Parathyroid adenoma (tissue), 2 donors: ENCODE measurements around the gene PLCG1.

Experiments used
- H2AFZ ChIP-seq: fragments of 300-600 bp; sonication (generic); one replicate; pipeline ENCODE4 v1.7.0; 2017; ENCODE audit warnings: antibody characterized with exemption, mild to moderate bottlenecking
- H3K27ac ChIP-seq: fragments of 300-600 bp; sonication (generic); one replicate; pipeline ENCODE4 v1.7.0; 2017
- H3K27me3 ChIP-seq: fragments of 300-600 bp; sonication (generic); one replicate; pipeline ENCODE4 v1.7.0; 2017; ENCODE audit warnings: low read length; ENCODE audit not compliant: control insufficient read depth, insufficient read depth
- H3K36me3 ChIP-seq: fragments of 300-600 bp; sonication (generic); one replicate; pipeline ENCODE4 v1.7.0; 2017; ENCODE audit warnings: low read length; ENCODE audit not compliant: control insufficient read depth, insufficient read depth
- H3K4me1 ChIP-seq: fragments of 300-600 bp; sonication (generic); one replicate; pipeline ENCODE4 v1.7.0; 2017; ENCODE audit warnings: control low read depth
- H3K4me2 ChIP-seq: fragments of 300-600 bp; sonication (generic); one replicate; pipeline ENCODE4 v1.7.0; 2017; ENCODE audit warnings: low read length
- H3K4me3 ChIP-seq: fragments of 300-600 bp; sonication (generic); one replicate; pipeline ENCODE4 v1.7.0; 2017; ENCODE audit warnings: low read depth, low read length
- H3K79me2 ChIP-seq: fragments of 300-600 bp; sonication (generic); one replicate; pipeline ENCODE4 v1.7.0; 2017; ENCODE audit warnings: control low read depth
- H3K9ac ChIP-seq: fragments of 300-600 bp; sonication (generic); one replicate; pipeline ENCODE4 v1.7.0; 2017; ENCODE audit warnings: mild to moderate bottlenecking
- H3K9me3 ChIP-seq: fragments of 300-600 bp; sonication (generic); one replicate; pipeline ENCODE4 v1.7.0; 2017; ENCODE audit warnings: low read length; ENCODE audit not compliant: control insufficient read depth
- TF ChIP-seq, protein P1 (sequence below): fragments of 300-600 bp; sonication (generic); IDR thresholded peaks from one replicate; pipeline ENCODE4 v1.7.0; 2017; ENCODE audit warnings: antibody characterized with exemption, mild to moderate bottlenecking
- donor health status: primary hyperparathyroidism.

The PLCG1 gene

DNA sequence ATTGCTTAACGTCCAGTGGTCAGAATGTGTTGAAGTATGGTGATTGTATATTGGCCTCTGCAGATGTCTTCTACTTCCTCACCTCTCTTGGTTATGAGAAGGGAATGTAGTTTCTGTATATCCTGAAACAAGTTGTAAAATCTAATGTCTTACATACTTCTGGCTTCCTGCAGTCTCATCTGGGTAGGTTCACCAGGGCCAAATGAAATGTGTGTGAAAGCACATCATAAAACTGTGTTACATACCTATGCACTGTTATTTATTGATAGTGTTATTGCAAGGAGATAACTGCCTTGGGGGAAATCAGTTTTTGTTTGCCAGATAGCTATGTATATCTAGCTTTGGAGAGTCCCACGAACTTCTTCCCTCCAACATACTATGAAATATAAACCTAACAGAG is 35.7 kb upstream of the PLCG1 start:
- no peak overlapping the region for H3K4me2 ChIP-seq
- H3K4me1 ChIP-seq = no peaks in the 10 kb centered on the region
- TF ChIP-seq, protein P1, sequence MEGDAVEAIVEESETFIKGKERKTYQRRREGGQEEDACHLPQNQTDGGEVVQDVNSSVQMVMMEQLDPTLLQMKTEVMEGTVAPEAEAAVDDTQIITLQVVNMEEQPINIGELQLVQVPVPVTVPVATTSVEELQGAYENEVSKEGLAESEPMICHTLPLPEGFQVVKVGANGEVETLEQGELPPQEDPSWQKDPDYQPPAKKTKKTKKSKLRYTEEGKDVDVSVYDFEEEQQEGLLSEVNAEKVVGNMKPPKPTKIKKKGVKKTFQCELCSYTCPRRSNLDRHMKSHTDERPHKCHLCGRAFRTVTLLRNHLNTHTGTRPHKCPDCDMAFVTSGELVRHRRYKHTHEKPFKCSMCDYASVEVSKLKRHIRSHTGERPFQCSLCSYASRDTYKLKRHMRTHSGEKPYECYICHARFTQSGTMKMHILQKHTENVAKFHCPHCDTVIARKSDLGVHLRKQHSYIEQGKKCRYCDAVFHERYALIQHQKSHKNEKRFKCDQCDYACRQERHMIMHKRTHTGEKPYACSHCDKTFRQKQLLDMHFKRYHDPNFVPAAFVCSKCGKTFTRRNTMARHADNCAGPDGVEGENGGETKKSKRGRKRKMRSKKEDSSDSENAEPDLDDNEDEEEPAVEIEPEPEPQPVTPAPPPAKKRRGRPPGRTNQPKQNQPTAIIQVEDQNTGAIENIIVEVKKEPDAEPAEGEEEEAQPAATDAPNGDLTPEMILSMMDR = no peak
- H3K9ac ChIP-seq = no peak overlapping the region
- H3K4me3 ChIP-seq = no peak overlapping the region
- no peaks in the 10 kb centered on the region for H3K79me2 ChIP-seq
- H3K27ac ChIP-seq = no peak overlapping the region
- H2AFZ ChIP-seq = no peak overlapping the region
- no peaks in the 10 kb centered on the region for H3K27me3 ChIP-seq
- no peaks in the 10 kb centered on the region for H3K9me3 ChIP-seq
- no peaks in the 10 kb centered on the region for H3K36me3 ChIP-seq

- Histone ChIP-seq H3K4me2 (no peak overlapping the region), H3K9me3 (no peaks in the 10 kb centered on the region), H3K9ac (no peak overlapping the region), H3K36me3 (no peaks in the 10 kb centered on the region), H3K27me3 (no peaks in the 10 kb centered on the region), H2AFZ (no peak overlapping the region), H3K4me1 (no peaks in the 10 kb centered on the region), H3K4me3 (no peak overlapping the region), H3K79me2 (no peaks in the 10 kb centered on the region), H3K27ac (no peak overlapping the region)
- TF ChIP-seq, protein P1 = no peak
These were observed 28.8 kb upstream of the PLCG1 start for GRCh38 chr20:41108531-41108930.

GRCh38 chr20:41110012-41110411 is 27.3 kb upstream of the PLCG1 start:
- H3K79me2 ChIP-seq = no peaks in the 10 kb centered on the region
- no peak overlapping the region for H3K27ac ChIP-seq
- no peaks in the 10 kb centered on the region for H3K9me3 ChIP-seq
- no peaks in the 10 kb centered on the region for H3K36me3 ChIP-seq
- H3K4me1 ChIP-seq = no peaks in the 10 kb centered on the region
- H2AFZ ChIP-seq = no peak overlapping the region
- TF ChIP-seq, protein P1 = no peak
- H3K4me3 ChIP-seq = no peak overlapping the region
- H3K9ac ChIP-seq = no peak overlapping the region
- no peak overlapping the region for H3K4me2 ChIP-seq
- no peaks in the 10 kb centered on the region for H3K27me3 ChIP-seq

DNA sequence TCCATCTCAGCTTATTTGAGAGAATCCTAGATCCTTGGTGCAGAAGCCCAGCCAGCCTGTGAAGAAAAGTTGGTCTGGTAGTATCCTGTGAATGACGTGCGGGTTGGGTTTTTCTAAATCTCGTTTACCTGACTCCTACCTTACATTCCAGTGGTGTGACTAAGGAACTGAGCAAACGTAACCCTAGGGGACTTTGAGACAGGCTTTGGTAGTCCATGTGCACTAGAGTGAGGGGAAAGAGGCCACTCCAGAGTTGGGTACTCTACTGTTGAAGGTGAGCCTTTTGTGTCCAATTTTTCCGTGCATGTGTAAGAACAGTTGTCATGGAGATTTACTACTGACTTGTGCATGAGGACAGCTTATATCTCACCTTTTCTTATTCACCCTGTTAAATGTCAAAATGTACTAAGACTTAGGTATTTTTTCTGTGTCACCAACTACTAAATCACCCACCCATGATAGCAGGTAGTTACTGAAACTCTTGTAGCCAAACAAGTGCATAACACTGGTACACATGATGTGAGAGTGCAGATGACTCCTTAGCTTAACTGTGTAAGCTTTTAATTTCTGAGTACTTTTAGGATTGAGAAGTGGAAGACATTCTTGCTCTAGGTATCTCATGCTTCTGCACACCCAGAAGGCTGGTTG is 26.3 kb upstream of the PLCG1 start:
- Histone ChIP-seq H3K36me3 (no peaks in the 10 kb centered on the region), H3K79me2 (no peaks in the 10 kb centered on the region), H3K4me1 (no peaks in the 10 kb centered on the region), H2AFZ (no peak overlapping the region), H3K27me3 (no peaks in the 10 kb centered on the region), H3K4me2 (no peak overlapping the region), H3K9ac (no peak overlapping the region), H3K4me3 (no peak overlapping the region), H3K27ac (no peak overlapping the region), H3K9me3 (no peaks in the 10 kb centered on the region)
- TF ChIP-seq, protein P1 = no peak

GRCh38 chr20:41111578-41111951 is 25.8 kb upstream of the PLCG1 start:
- Histone ChIP-seq H2AFZ (no peak overlapping the region), H3K27ac (no peak overlapping the region), H3K9me3 (no peaks in the 10 kb centered on the region), H3K36me3 (no peaks in the 10 kb centered on the region), H3K4me2 (no peak overlapping the region), H3K27me3 (no peaks in the 10 kb centered on the region), H3K4me3 (no peak overlapping the region), H3K79me2 (no peaks in the 10 kb centered on the region), H3K9ac (no peak overlapping the region), H3K4me1 (no peaks in the 10 kb centered on the region)
- TF ChIP-seq, protein P1 = no peak
